Ecto neural progenitor cell (in vitro differentiated cells): ENCODE data around the gene KRT17.

Experiments used
- DNase-seq: peaks from one replicate; pipeline ENCODE4 v3.0.0-alpha.2; 2018; ENCODE audit warnings: low spot score

KRT17 gene

GRCh38 chr17:41624208-41625101, at the start of gene KRT17:
TSS of gene KRT17 (minus strand) at chr17:41624575. CDS start at chr17:41624509, 66 bp downstream.
- no peak for DNase-seq

- DNase-seq = no peak
Observed at GRCh38 chr17:41672153-41672552, 47.8 kb upstream of the KRT17 start.

- DNase-seq = no peak
Observed at GRCh38 chr17:41667280-41668041, 43.1 kb upstream of the KRT17 start.

GRCh38 chr17:41666708-41667279, 42.4 kb upstream of the KRT17 start:
- peak; percentile 93 for DNase-seq

GRCh38 chr17:41666237-41666641, 41.9 kb upstream of the KRT17 start:
- no peak for DNase-seq

GRCh38 chr17:41665566-41666236, 41.3 kb upstream of the KRT17 start:
- peak; percentile 97 for DNase-seq

- no peak for DNase-seq
Observed at GRCh38 chr17:41664587-41665565, 40.5 kb upstream of the KRT17 start.

- DNase-seq = no peak
Observed at GRCh38 chr17:41664172-41664457, 39.7 kb upstream of the KRT17 start.

GRCh38 chr17:41663451-41664171, 39.2 kb upstream of the KRT17 start:
- no peak for DNase-seq

GRCh38 chr17:41660221-41660711, 35.9 kb upstream of the KRT17 start:
- DNase-seq = no peak

GRCh38 chr17:41659427-41660212, 35.2 kb upstream of the KRT17 start:
- no peak for DNase-seq

GRCh38 chr17:41658846-41659245, 34.5 kb upstream of the KRT17 start:
- DNase-seq = no peak

GRCh38 chr17:41657936-41658335, 33.6 kb upstream of the KRT17 start:
- DNase-seq = no peak

GRCh38 chr17:41657176-41657754, 32.9 kb upstream of the KRT17 start:
- no peak for DNase-seq

GRCh38 chr17:41656249-41657023, 32.1 kb upstream of the KRT17 start:
- DNase-seq = peak; percentile 54

- DNase-seq = peak; percentile 86
Observed at GRCh38 chr17:41655611-41656111, 31.3 kb upstream of the KRT17 start.

GRCh38 chr17:41654678-41655607, 30.6 kb upstream of the KRT17 start:
- peak; percentile 60 for DNase-seq
